ENCODE data around the gene NOD2.
A peak's percentile ranks its signal among the peaks of the same experiment; 100 is the strongest.

NOD2 gene

DNA sequence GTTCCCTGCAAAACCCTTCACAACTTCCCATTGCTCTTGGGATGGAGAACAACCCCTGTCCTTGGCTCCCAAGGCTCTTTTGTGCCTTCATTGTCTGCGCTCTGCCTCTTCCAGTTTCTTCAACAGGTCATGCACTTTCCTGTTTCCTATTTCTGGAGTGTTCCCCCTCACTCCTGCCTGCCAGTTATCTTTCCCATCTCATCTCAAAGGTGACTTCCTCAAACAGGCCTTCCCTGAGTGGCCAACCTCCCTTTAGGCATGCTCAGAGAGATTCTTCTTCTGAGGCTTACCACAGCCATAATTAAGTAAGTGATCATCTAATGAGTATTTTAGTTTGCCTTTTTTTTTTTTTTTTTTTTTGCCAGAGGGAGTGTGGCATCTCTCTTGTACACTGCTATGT is 45.6 kb downstream of the NOD2 start:
- no peak overlapping the region for H3K27ac ChIP-seq
- no peak for TF ChIP-seq ZFX (IDR thresholded peaks at IDR 0.05)
- TF ChIP-seq, protein P1, sequence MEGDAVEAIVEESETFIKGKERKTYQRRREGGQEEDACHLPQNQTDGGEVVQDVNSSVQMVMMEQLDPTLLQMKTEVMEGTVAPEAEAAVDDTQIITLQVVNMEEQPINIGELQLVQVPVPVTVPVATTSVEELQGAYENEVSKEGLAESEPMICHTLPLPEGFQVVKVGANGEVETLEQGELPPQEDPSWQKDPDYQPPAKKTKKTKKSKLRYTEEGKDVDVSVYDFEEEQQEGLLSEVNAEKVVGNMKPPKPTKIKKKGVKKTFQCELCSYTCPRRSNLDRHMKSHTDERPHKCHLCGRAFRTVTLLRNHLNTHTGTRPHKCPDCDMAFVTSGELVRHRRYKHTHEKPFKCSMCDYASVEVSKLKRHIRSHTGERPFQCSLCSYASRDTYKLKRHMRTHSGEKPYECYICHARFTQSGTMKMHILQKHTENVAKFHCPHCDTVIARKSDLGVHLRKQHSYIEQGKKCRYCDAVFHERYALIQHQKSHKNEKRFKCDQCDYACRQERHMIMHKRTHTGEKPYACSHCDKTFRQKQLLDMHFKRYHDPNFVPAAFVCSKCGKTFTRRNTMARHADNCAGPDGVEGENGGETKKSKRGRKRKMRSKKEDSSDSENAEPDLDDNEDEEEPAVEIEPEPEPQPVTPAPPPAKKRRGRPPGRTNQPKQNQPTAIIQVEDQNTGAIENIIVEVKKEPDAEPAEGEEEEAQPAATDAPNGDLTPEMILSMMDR (conservative IDR thresholded peaks at IDR 0.05) = no peak

DNA sequence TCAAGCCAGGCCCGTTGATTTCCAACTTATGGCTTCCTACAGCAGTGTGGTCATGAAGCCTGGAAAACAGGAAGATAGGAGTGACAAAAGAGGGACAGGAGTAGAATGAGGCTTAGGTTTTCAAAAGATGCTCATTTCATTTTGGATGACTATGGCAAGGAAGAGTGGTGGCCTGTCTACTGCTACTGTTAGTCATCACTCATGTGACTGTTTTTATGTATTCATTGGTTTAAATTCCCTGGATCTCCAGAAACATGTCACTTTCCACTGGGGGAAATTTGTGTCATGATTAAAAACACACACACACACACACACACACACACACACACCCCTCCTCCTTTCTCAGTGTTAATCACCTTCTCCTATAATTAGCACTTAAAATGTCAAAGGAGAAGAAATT is 47.3 kb downstream of the NOD2 start:
- H3K27ac ChIP-seq = peak overlapping the region; percentile 47

DNA sequence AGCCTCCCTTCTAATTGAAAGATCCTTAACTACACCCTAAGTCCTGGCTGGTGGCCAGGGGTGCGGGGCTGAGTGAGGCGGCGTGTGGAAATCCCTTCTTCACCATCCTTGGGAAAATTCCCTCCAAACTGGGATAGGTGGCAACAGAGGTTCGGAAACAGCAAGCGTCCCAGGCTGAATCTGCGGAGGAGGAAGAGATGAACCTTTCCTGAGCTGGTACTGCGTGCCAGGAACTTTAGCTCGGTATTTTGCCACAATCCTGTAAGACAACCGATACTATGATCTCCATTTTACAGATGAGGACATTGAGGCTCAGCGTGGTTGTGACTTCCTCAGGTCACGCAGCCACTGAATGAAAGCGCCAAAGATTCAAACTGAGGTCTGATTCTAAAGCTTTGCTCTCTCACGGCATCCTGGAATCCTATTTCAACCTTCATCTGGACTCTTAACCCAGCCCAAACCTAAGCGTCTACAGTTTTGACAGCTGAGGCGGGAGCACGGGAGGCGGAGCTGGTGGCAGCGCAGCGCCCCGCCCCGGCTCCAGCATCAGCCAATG is 47.9 kb downstream of the NOD2 start:
- H3K27ac ChIP-seq = peak overlapping the region; percentile 47
- no peak for TF ChIP-seq ZFX (IDR thresholded peaks at IDR 0.05)
- TF ChIP-seq, protein P1 (conservative IDR thresholded peaks at IDR 0.05) = no peak

More for the DNA sequence above, 47.3 kb downstream of the NOD2 start:
- TF ChIP-seq, protein P1 (conservative IDR thresholded peaks at IDR 0.05) = no peak
- no peak for TF ChIP-seq ZFX (IDR thresholded peaks at IDR 0.05)

DNA sequence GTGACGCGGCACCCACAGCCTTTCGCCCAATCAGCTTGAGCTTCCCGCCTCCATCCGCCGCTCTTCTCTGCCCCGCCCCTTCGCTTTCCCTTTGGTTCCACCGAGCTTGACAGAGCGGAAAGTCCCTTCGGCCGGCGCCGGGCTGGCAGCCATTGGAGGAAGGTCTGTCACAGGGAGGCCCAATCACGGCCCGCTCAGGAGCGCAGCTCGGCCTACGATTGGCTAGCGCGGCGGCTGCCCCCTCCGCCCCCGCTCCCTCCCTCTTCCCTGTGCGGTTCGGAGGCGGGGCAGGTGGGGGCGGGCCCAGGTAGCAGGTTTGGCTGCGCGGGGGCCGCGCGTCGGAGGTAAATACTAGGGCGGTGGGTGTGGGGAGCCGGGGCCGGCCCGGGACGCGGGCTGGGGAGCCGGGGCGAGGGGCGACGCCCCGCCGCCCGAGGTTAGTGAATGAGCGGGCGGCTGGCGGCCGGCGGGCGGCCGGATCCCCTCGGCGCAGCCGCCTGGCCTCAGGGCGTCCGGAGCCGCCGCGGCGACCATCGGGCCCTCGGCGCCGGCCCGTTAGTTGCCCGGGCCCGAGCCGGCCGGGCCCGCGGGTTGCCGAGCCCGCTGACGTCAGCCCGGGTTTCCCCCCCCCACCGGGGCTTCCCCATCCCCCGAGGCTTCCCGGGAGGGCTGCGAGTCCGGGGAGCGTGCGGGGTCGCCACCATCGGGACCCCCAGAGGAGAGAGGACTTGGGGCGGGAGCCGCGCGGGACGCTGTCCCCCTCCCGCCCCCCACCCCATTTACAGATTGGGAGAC is 48.6 kb downstream of the NOD2 start, which contains the start of gene CYLD:
Gene CYLD, plus strand, starts transcription at position 306 of the 795 bp plus-strand sequence. CDS start 7,613 bp downstream, outside the sequence.
- H3K27ac ChIP-seq = peak within 1 kb of the TSS; percentile 57
- TF ChIP-seq ZFX (IDR thresholded peaks at IDR 0.05) = peak; percentile 59
- TF ChIP-seq, protein P1 (conservative IDR thresholded peaks at IDR 0.05) = no peak

DNA sequence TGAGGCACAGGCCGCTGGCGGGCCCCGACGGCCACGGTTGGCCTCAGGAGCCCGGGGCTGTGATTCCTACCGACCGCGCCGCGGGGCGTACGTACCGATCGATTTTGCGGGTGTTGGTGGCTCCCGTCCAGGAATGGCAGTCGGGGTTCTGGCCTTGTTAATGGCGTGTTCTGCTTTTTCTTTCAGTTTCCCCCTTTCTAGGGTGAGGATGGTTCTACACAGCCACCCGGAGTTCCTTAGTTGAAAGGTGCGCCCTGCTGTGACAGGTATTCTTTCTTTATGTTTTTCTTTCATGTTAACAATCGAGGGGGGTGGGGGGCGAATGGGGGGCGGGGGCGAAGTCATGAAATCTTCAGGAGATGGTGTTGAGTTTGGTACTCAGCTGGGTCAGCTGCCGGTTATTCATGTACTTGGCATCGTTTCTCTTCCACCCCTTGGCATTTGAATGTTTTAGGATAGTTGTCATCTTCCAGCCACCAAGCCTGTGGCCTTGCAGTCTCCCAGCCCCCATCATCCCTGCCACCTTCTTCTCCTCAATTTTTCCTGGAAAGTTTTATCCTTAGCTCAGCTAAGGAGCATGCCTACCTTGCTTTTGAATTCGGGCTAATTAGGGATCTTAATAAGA is 49.3 kb downstream of the NOD2 start:
- H3K27ac ChIP-seq = peak overlapping the region; percentile 57
- TF ChIP-seq ZFX (IDR thresholded peaks at IDR 0.05) = no peak
- TF ChIP-seq, protein P1 (conservative IDR thresholded peaks at IDR 0.05) = no peak

DNA sequence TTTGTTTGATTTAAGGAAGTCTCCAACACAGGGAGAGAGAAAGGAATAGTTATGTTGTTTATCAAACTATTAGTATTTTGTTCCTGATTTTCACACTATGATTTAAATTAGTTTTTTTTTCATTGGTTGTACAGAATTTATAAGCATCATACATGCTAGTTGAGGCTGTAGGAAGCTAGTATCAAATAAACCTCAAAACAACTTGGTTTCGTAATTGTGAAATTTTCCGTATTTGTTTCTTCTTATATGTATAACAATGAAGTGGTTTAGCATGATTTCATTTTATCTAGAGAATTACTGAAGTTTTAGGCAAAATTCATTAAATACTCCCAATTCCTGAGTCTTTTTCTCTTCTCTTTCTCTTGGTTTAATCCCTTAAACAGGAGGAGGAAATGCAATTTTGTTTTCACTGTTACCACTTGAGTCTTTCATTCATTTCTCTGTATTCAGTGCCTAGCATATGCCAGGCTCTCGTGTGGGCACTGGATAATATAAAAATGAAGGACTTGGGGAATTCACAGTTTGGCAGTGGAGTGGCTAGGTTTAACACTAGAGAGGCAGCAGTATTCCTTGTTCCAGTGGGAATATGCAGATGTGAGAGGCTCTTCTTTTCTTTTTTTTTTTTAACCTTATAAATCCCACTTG is 50.3 kb downstream of the NOD2 start:
- H3K27ac ChIP-seq = no peak overlapping the region
- TF ChIP-seq ZFX (IDR thresholded peaks at IDR 0.05) = no peak
- TF ChIP-seq, protein P1 (conservative IDR thresholded peaks at IDR 0.05) = no peak

Measured in C4-2B (cell line).